Breast epithelium (tissue), 3 donors: Measurements from ENCODE around the gene AGTPBP1.

ENCODE experiments used
- CTCF ChIP-seq, 3 donors: fragments of 450-650 bp; IDR thresholded peaks; one replicate each; pipeline ENCODE4 v1.5.1; 2016 to 2017; ENCODE audit warnings: antibody characterized with exemption in 3 of 3, mild to moderate bottlenecking in 3 of 3, moderate library complexity in 3 of 3
- POLR2A ChIP-seq: fragments of 450-650 bp; IDR thresholded peaks from one replicate; pipeline ENCODE4 v1.6.1; 2016; ENCODE audit warnings: antibody characterized with exemption, mild to moderate bottlenecking, moderate library complexity

- no peak for TF ChIP-seq CTCF (IDR thresholded peaks at IDR 0.05)
- TF ChIP-seq POLR2A = no peak
These were observed 101.3 kb downstream of the AGTPBP1 start for GRCh38 chr9:85640425-85640824.
